Middle frontal gyrus (tissue), 1 donor: ENCODE data around the gene RNF114.
A peak's percentile ranks its signal among the peaks of the same experiment; 100 is the strongest.
"Not testable (repeated sequence)": the region's sequence is repeated elsewhere in the genome, so short reads cannot be mapped to it uniquely, and the experiment has no call there.

Experiments
- DNase-seq: peaks from one replicate; pipeline ENCODE4 v3.0.0-alpha.2; 2015; ENCODE audit warnings: low spot score; ENCODE audit errors: extremely low spot score

The RNF114 gene

GRCh38 chr20:49928411-49929141 lies 7.6 kb upstream of the RNF114 start:
- peak; percentile 69 for DNase-seq

- no peak for DNase-seq
Measured at GRCh38 chr20:49929142-49929494, 7.1 kb upstream of the RNF114 start.

GRCh38 chr20:49935746-49936152 lies 448 bp upstream of the RNF114 start:
- no peak for DNase-seq

- DNase-seq, result no peak
Measured at GRCh38 chr20:49937027-49937929, 1.1 kb downstream of the RNF114 start.

GRCh38 chr20:49938173-49939163 lies 2.3 kb downstream of the RNF114 start:
- no peak for DNase-seq

GRCh38 chr20:49941456-49941855 lies 5.3 kb downstream of the RNF114 start:
- DNase-seq, result no peak

- no peak for DNase-seq
Measured at GRCh38 chr20:49942303-49942702, 6.1 kb downstream of the RNF114 start.

GRCh38 chr20:49942942-49943341 lies 6.7 kb downstream of the RNF114 start:
- no peak for DNase-seq

- DNase-seq, result no peak
Measured at GRCh38 chr20:49945306-49945700, 9.1 kb downstream of the RNF114 start.

GRCh38 chr20:49945701-49946477 lies 9.7 kb downstream of the RNF114 start:
- no peak for DNase-seq

- DNase-seq, result no peak
Measured at GRCh38 chr20:49948178-49948577, 12.0 kb downstream of the RNF114 start.

- DNase-seq, result no peak
Measured at GRCh38 chr20:49948809-49949507, 12.8 kb downstream of the RNF114 start.

GRCh38 chr20:49951151-49951550 lies 15.0 kb downstream of the RNF114 start:
- DNase-seq, result no peak

GRCh38 chr20:49955167-49955566 lies 19.0 kb downstream of the RNF114 start:
- DNase-seq, result no peak

- not testable (repeated sequence) for DNase-seq
Measured at GRCh38 chr20:49955830-49956396, 19.7 kb downstream of the RNF114 start.

GRCh38 chr20:49956689-49957088 lies 20.5 kb downstream of the RNF114 start:
- DNase-seq, result no peak

- peak; percentile 68 for DNase-seq
Measured at GRCh38 chr20:49957089-49957938, 21.1 kb downstream of the RNF114 start.

GRCh38 chr20:49961413-49961812 lies 25.2 kb downstream of the RNF114 start:
- DNase-seq, result no peak
